MM.1S (cell line): ENCODE data around the gene STX1B.
A peak's percentile ranks its signal among the peaks of the same experiment; 100 is the strongest.
"Not testable (repeated sequence)": the region's sequence is repeated elsewhere in the genome, so short reads cannot be mapped to it uniquely, and the experiment has no call there.

ENCODE experiments used
- DNase-seq: peaks from one replicate; pipeline ENCODE4 v3.0.0-alpha.2; 2015
- H2AFZ ChIP-seq: fragments of 300-600 bp; sonication (generic); 2 replicates; pipeline ENCODE4 v1.6.0; 2016; ENCODE audit warnings: antibody characterized with exemption, low read length
- H3F3A ChIP-seq: fragments of 300-600 bp; sonication (generic); 2 replicates; pipeline ENCODE4 v1.6.1; 2016; ENCODE audit warnings: mild to moderate bottlenecking, antibody characterized with exemption, low read length, moderate library complexity, mixed read lengths; ENCODE audit not compliant: insufficient read depth
- H3K27ac ChIP-seq: fragments of 300-600 bp; sonication (generic); 2 replicates; pipeline ENCODE4 v1.5.1; 2016; ENCODE audit warnings: mild to moderate bottlenecking, low read length
- H3K27me3 ChIP-seq: fragments of 300-600 bp; sonication (generic); replicated peaks from 2 replicates; pipeline ENCODE4 v1.6.0; 2016; ENCODE audit warnings: low read length; ENCODE audit not compliant: insufficient read depth
- H3K36me3 ChIP-seq: fragments of 300-600 bp; sonication (generic); replicated peaks from 2 replicates; pipeline ENCODE4 v1.6.1; 2016; ENCODE audit warnings: mild to moderate bottlenecking, low read length, mixed read lengths; ENCODE audit not compliant: insufficient read depth
- H3K4me1 ChIP-seq: fragments of 300-600 bp; sonication (generic); 2 replicates; pipeline ENCODE4 v1.6.1; 2016; ENCODE audit warnings: low read length, mixed read lengths
- H3K4me2 ChIP-seq: fragments of 300-600 bp; sonication (generic); 2 replicates; pipeline ENCODE4 v1.6.0; 2016; ENCODE audit warnings: low read depth, low read length
- H3K4me3 ChIP-seq: fragments of 300-600 bp; sonication (generic); 2 replicates; pipeline ENCODE4 v1.5.1; 2016; ENCODE audit warnings: low read length, mixed read lengths
- H3K79me2 ChIP-seq: fragments of 300-600 bp; sonication (generic); 2 replicates; pipeline ENCODE4 v1.6.1; 2016; ENCODE audit warnings: mixed run types, low read length, mixed read lengths
- H3K9ac ChIP-seq: fragments of 300-600 bp; sonication (generic); 2 replicates; pipeline ENCODE4 v1.6.1; 2016; ENCODE audit warnings: low read length, mixed read lengths
- H3K9me2 ChIP-seq: fragments of 300-600 bp; sonication (generic); replicated peaks from 2 replicates; pipeline ENCODE4 v1.6.1; 2016; ENCODE audit warnings: mild to moderate bottlenecking, low read length, mixed read lengths; ENCODE audit not compliant: insufficient read depth
- H3K9me3 ChIP-seq: fragments of 300-600 bp; sonication (generic); replicated peaks from 2 replicates; pipeline ENCODE4 v1.6.1; 2016; ENCODE audit warnings: mild to moderate bottlenecking, low read length, mixed read lengths; ENCODE audit not compliant: insufficient read depth
- H4K20me1 ChIP-seq: fragments of 300-600 bp; sonication (generic); 2 replicates; pipeline ENCODE4 v1.6.1; 2016; ENCODE audit warnings: mild to moderate bottlenecking, low read length, moderate library complexity, mixed read lengths; ENCODE audit not compliant: insufficient read depth
- EZH2 ChIP-seq: fragments of 300-600 bp; sonication (generic); optimal IDR thresholded peaks from 2 replicates; pipeline ENCODE3; 2017; ENCODE audit warnings: low read depth, mild to moderate bottlenecking, antibody characterized with exemption, low read length, mixed read lengths
- EZH2phosphoT487 ChIP-seq: fragments of 300-600 bp; sonication (generic); IDR thresholded peaks from 2 replicates; pipeline ENCODE4 v1.6.1; 2018; ENCODE audit warnings: antibody characterized with exemption, low read length
- TF ChIP-seq, protein P1 (sequence below): fragments of 300-600 bp; sonication (generic); IDR thresholded peaks from 2 replicates; pipeline ENCODE4 v1.5.1; 2016; ENCODE audit warnings: antibody characterized with exemption, low read length, mixed read lengths

STX1B gene

DNA sequence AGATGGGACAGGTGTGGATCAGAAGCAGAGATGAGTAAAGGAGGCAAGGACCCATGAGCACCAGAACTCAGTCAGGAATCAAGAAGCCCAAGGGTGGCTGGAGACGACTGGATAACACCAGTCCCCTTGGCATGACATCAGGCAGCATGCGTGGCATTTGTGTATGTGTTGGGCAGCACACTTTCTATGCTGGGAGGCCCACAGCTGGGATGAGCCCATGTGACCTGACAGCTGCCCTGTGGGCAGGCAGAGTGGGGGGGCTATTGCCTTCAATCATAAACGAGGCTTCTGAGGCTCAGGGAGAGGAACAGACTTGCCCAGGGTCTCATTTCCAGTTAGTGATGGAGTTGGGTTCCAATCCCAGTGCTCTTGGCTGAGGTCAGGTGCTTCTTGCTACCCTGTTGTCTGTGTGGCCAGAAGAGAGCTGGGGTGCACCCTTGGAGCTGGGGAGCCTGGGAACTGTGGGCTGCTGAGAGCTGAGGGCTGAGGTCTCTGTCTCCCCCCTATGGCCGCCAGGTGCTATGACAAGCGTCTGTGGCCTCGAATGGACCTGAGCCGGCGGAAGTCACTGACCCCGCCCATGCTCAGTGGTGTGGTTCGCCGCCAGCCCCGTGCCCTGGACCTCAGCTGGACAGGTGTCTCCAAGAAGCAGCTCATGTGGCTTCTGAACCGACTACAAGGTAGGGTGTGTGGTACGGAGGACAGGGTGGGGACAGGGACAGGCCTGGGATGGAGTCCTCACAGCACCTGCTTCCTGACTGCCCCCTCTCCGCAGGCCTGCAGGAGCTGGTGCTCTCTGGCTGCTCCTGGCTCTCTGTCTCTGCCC lies 68.6 kb downstream of the STX1B start:
- peak overlapping the region; percentile 24; the same call in 1 of the 2 replicates for H3K9ac ChIP-seq
- H3K27me3 ChIP-seq, result no peaks in the 10 kb centered on the region
- no peaks in the 10 kb centered on the region for H3K36me3 ChIP-seq
- H3K4me2 ChIP-seq, result peak overlapping the region; percentile 79
- no peaks in the 10 kb centered on the region for H3K9me3 ChIP-seq
- H3K4me3 ChIP-seq, result peak overlapping the region; percentile 45
- H3F3A ChIP-seq, result peaks cover 8% of the 10 kb centered on the region; the same call in 1 of the 2 replicates
- H3K9me2 ChIP-seq, result no peaks in the 10 kb centered on the region
- peaks cover 12% of the 10 kb centered on the region for H3K4me1 ChIP-seq
- H3K27ac ChIP-seq, result no peak overlapping the region
- peak; percentile 79 for DNase-seq
- no peaks in the 10 kb centered on the region for H3K79me2 ChIP-seq
- peak overlapping the region; percentile 72 for H2AFZ ChIP-seq
- TF ChIP-seq EZH2phosphoT487, result no peak
- TF ChIP-seq, protein P1, sequence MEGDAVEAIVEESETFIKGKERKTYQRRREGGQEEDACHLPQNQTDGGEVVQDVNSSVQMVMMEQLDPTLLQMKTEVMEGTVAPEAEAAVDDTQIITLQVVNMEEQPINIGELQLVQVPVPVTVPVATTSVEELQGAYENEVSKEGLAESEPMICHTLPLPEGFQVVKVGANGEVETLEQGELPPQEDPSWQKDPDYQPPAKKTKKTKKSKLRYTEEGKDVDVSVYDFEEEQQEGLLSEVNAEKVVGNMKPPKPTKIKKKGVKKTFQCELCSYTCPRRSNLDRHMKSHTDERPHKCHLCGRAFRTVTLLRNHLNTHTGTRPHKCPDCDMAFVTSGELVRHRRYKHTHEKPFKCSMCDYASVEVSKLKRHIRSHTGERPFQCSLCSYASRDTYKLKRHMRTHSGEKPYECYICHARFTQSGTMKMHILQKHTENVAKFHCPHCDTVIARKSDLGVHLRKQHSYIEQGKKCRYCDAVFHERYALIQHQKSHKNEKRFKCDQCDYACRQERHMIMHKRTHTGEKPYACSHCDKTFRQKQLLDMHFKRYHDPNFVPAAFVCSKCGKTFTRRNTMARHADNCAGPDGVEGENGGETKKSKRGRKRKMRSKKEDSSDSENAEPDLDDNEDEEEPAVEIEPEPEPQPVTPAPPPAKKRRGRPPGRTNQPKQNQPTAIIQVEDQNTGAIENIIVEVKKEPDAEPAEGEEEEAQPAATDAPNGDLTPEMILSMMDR, result peak; percentile 94
- no peak for TF ChIP-seq EZH2
- no peaks in the 10 kb centered on the region for H4K20me1 ChIP-seq

DNA sequence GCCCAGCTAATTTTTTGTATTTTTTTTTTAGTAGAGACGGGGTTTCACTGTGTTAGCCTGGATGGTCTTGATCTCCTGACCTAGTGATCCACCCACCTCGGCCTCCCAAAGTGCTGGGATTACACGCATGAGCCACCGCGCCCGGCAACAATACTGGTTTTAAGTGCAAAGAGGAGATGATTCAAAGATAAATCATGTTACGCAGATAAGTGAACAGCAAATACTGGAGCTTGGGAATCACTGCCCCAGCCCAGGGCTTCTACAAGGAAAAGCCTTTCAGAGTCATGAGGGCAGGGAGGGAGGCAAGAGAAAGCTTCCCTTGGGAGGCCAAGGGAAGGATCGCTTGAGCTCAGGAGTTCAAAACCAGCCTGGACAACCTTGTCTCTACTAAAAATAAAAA lies 70.9 kb downstream of the STX1B start:
- not testable (repeated sequence) for H3K27ac ChIP-seq, H3K4me2 ChIP-seq, H3K27me3 ChIP-seq, H4K20me1 ChIP-seq, H2AFZ ChIP-seq, H3K9ac ChIP-seq, H3K9me3 ChIP-seq, H3K9me2 ChIP-seq, H3K4me3 ChIP-seq, H3K36me3 ChIP-seq, DNase-seq, H3K79me2 ChIP-seq, H3F3A ChIP-seq
- H3K4me1 ChIP-seq, result peaks cover 12% of the 10 kb centered on the region
